Astrocyte (in vitro differentiated cells and primary cell): ENCODE measurements around the gene EFNB3. TPM values are rescaled to one million over a fixed set of nuclear protein-coding genes. Genes with fewer than 3 reads are reported as not detected.

Source experiments
- DNase-seq: peaks from one replicate; pipeline ENCODE4 v3.0.0-alpha.2; 2010; ENCODE audit warnings: low read depth
- FAIRE-seq: peaks from 2 replicates; lab custom pipeline; 2011; peaks lifted over from hg19 to GRCh38; lab: Jason Lieb, UNC
- H2AFZ ChIP-seq: 2 replicates; pipeline ENCODE4 v1.6.0; 2012; ENCODE audit warnings: low read depth, low read length, inconsistent platforms
- H3K27ac ChIP-seq: 2 replicates; pipeline ENCODE4 v1.5.1; 2011; ENCODE audit warnings: low read depth, low read length, inconsistent platforms
- H3K27me3 ChIP-seq: 2 replicates; pipeline ENCODE4 v1.6.0; 2011; ENCODE audit warnings: low read length, inconsistent platforms; ENCODE audit not compliant: insufficient read depth
- H3K36me3 ChIP-seq: 2 replicates; pipeline ENCODE4 v1.5.1; 2011; ENCODE audit warnings: low read length, inconsistent platforms; ENCODE audit not compliant: insufficient read depth
- H3K4me1 ChIP-seq: 2 replicates; pipeline ENCODE4 v1.5.1; 2011; ENCODE audit warnings: low read length, inconsistent platforms; ENCODE audit not compliant: insufficient read depth
- H3K4me2 ChIP-seq: 2 replicates; pipeline ENCODE4 v1.6.0; 2012; ENCODE audit warnings: low read length, inconsistent platforms
- H3K4me3 ChIP-seq: 2 replicates; pipeline ENCODE4 v1.5.1; 2011; ENCODE audit warnings: low read depth, mild to moderate bottlenecking, low read length, inconsistent platforms; ENCODE audit not compliant: insufficient read depth
- H3K79me2 ChIP-seq: 2 replicates; pipeline ENCODE4 v1.6.0; 2012; ENCODE audit warnings: mild to moderate bottlenecking, low read length, inconsistent platforms; ENCODE audit not compliant: insufficient read depth
- H3K9ac ChIP-seq: 2 replicates; pipeline ENCODE4 v1.6.0; 2012; ENCODE audit warnings: mild to moderate bottlenecking, low read length, inconsistent platforms
- H3K9me3 ChIP-seq: 2 replicates; pipeline ENCODE4 v1.5.1; 2012; ENCODE audit warnings: low read depth, mild to moderate bottlenecking, low read length, inconsistent platforms; ENCODE audit not compliant: insufficient read depth
- H4K20me1 ChIP-seq: 2 replicates; pipeline ENCODE4 v1.6.0; 2012; ENCODE audit warnings: low read length, inconsistent platforms; ENCODE audit not compliant: insufficient read depth
- H3K27ac Mint-ChIP-seq: one replicate; pipeline ENCODE4 v1.8.0; 2021; ENCODE audit warnings: mild to moderate bottlenecking, mixed read lengths; ENCODE audit not compliant: unreplicated experiment
- H3K27me3 Mint-ChIP-seq: one replicate; pipeline ENCODE4 v1.8.0; 2021; ENCODE audit warnings: low read depth, mixed read lengths; ENCODE audit not compliant: unreplicated experiment
- H3K36me3 Mint-ChIP-seq: one replicate; pipeline ENCODE4 v1.8.0; 2021; ENCODE audit warnings: low read depth, mixed read lengths; ENCODE audit not compliant: unreplicated experiment
- H3K4me1 Mint-ChIP-seq: one replicate; pipeline ENCODE4 v1.8.0; 2021; ENCODE audit warnings: low read depth, mixed read lengths; ENCODE audit not compliant: unreplicated experiment
- H3K4me3 Mint-ChIP-seq: one replicate; pipeline ENCODE4 v1.8.0; 2021; ENCODE audit warnings: mild to moderate bottlenecking, moderate library complexity, mixed read lengths; ENCODE audit not compliant: unreplicated experiment
- H3K9me3 Mint-ChIP-seq: one replicate; pipeline ENCODE4 v1.8.0; 2021; ENCODE audit warnings: mild to moderate bottlenecking, mixed read lengths; ENCODE audit not compliant: unreplicated experiment
- CTCF ChIP-seq: IDR thresholded peaks from 2 replicates; pipeline ENCODE4 v1.5.1; 2011; ENCODE audit warnings: low read depth, mild to moderate bottlenecking, inconsistent platforms, low read length, moderate library complexity; ENCODE audit not compliant: insufficient read depth
- EZH2 ChIP-seq: IDR thresholded peaks from 2 replicates; pipeline ENCODE4 v1.6.1; 2012; ENCODE audit warnings: mild to moderate bottlenecking, low read length, inconsistent platforms; ENCODE audit not compliant: insufficient read depth
- total RNA-seq: library from RNA; stranded (reverse); gene quantifications from 2 replicates; pipeline ENCODE4 v1.2.1, GENCODE V29; 2021

EFNB3 gene
- total RNA-seq, 1 donor from 2014 or later, result 7.0 TPM

GRCh38 chr17:7700510-7700909 lies 4.5 kb upstream of the EFNB3 start:
- no peak overlapping the region for H3K4me3 Mint-ChIP-seq
- FAIRE-seq (no peak), DNase-seq (no peak)
- H2AFZ ChIP-seq, result no peak overlapping the region
- TF ChIP-seq CTCF (no peak), EZH2 (no peak)
- peaks cover 2% of the 10 kb centered on the region for H3K9me3 Mint-ChIP-seq
- H4K20me1 ChIP-seq, result peaks cover 4% of the 10 kb centered on the region
- H3K4me3 ChIP-seq, result no peak overlapping the region
- no peak overlapping the region for H3K27ac Mint-ChIP-seq
- H3K36me3 ChIP-seq, result peaks cover 2% of the 10 kb centered on the region
- no peak overlapping the region for H3K9ac ChIP-seq
- H3K4me1 Mint-ChIP-seq, result peaks cover 8% of the 10 kb centered on the region
- H3K36me3 Mint-ChIP-seq, result peaks cover 12% of the 10 kb centered on the region
- no peaks in the 10 kb centered on the region for H3K9me3 ChIP-seq
- no peaks in the 10 kb centered on the region for H3K27me3 Mint-ChIP-seq
- H3K27me3 ChIP-seq, result peaks cover 10% of the 10 kb centered on the region
- peaks cover 12% of the 10 kb centered on the region for H3K4me1 ChIP-seq
- H3K27ac ChIP-seq, result no peak overlapping the region
- H3K4me2 ChIP-seq, result no peak overlapping the region
- H3K79me2 ChIP-seq, result no peaks in the 10 kb centered on the region

- Histone ChIP-seq H3K4me3 (no peak overlapping the region), H3K9ac (no peak overlapping the region), H3K79me2 (no peaks in the 10 kb centered on the region), H3K27me3 (peaks cover 22% of the 10 kb centered on the region), H3K36me3 (no peaks in the 10 kb centered on the region), H3K27ac (no peak overlapping the region), H3K4me2 (no peak overlapping the region), H3K4me1 (peaks cover 12% of the 10 kb centered on the region), H3K9me3 (no peaks in the 10 kb centered on the region), H2AFZ (no peak overlapping the region), H4K20me1 (peaks cover 4% of the 10 kb centered on the region)
- Mint-ChIP-seq H3K27me3 (peaks cover 6% of the 10 kb centered on the region), H3K27ac (no peak overlapping the region), H3K36me3 (peaks cover 6% of the 10 kb centered on the region), H3K4me1 (peaks cover 10% of the 10 kb centered on the region), H3K9me3 (peaks cover 2% of the 10 kb centered on the region), H3K4me3 (no peak overlapping the region)
- TF ChIP-seq EZH2 (no peak), CTCF (no peak)
- DNase-seq (no peak), FAIRE-seq (no peak)
Measured at GRCh38 chr17:7701681-7702080, 3.3 kb upstream of the EFNB3 start.

GRCh38 chr17:7702776-7703175 lies 2.2 kb upstream of the EFNB3 start:
- H3K36me3 ChIP-seq, result no peaks in the 10 kb centered on the region
- H4K20me1 ChIP-seq, result peaks cover 4% of the 10 kb centered on the region
- H3K9ac ChIP-seq, result no peak overlapping the region
- Mint-ChIP-seq H3K36me3 (peaks cover 5% of the 10 kb centered on the region), H3K4me1 (peaks cover 11% of the 10 kb centered on the region), H3K4me3 (no peak overlapping the region), H3K27me3 (peaks cover 9% of the 10 kb centered on the region), H3K27ac (no peak overlapping the region), H3K9me3 (peaks cover 2% of the 10 kb centered on the region)
- no peak overlapping the region for H3K4me3 ChIP-seq
- DNase-seq (no peak), FAIRE-seq (no peak)
- no peak for TF ChIP-seq CTCF
- TF ChIP-seq EZH2, result no peak
- no peak overlapping the region for H3K4me2 ChIP-seq
- peaks cover 25% of the 10 kb centered on the region for H3K27me3 ChIP-seq
- no peaks in the 10 kb centered on the region for H3K9me3 ChIP-seq
- no peak overlapping the region for H3K27ac ChIP-seq
- peaks cover 12% of the 10 kb centered on the region for H3K4me1 ChIP-seq
- H3K79me2 ChIP-seq, result no peaks in the 10 kb centered on the region
- no peak overlapping the region for H2AFZ ChIP-seq
